HG03095 (cell line): Measurements from ENCODE around the gene LCE3A.
"Not testable (repeated sequence)": the region's sequence is repeated elsewhere in the genome, so short reads cannot be mapped to it uniquely, and the experiment has no call there.

Experiments used
- ATAC-seq: cut with Tn5 transposase; IDR thresholded peaks from one replicate; pipeline ENCODE4 v1.9.1; 2021; ENCODE audit warnings: moderate library complexity; ENCODE audit not compliant: unreplicated experiment

Gene LCE3A

DNA sequence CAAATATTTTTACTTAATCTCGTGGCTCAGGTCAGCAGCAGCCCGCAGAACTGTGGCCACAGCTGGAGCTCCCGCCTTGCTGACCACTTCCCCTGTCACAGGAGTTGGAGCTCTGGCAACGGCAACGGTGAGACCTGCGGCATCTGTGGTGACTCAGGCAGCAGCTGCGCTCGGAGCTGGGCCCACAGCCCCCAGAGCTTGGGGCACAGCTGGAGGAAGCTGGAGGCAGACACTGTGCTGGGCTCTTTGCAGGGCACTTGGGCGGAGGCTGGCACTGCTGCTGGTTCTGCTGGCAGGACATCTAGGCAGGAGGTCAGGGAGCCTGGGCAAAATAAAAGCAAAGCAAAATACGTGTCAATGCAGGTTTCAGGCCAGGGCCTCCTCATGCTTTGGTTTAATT, at the start of gene LCE3A:
LCE3A (minus strand) TSS at position 301 of the 400 bp plus-strand sequence; CDS start at position 301, 0 bp downstream.
- ATAC-seq, result no peak

DNA sequence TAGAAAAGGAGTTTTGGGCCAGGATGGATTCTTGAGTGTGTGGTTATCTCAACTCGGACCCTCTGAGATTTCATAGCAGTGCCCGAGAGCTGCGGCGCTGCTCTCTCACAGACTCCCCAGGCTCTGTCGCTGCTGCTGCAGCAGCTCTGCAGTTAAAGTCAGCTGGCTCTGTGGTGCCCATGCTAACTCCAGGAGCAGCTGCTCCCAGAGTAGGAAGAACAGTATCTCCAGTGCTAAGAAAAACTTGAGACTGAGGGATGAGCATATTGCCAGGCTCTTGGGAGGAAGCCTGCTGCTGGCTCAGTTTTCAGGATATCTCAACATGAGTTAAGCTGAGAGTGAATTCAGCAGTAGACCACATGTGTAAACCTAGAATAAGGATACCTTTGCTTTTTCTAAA, 44.7 kb upstream of the LCE3A start:
- no peak for ATAC-seq

- not testable (repeated sequence) for ATAC-seq
Measured at GRCh38 chr1:152666171-152666570, 43.3 kb upstream of the LCE3A start.

DNA sequence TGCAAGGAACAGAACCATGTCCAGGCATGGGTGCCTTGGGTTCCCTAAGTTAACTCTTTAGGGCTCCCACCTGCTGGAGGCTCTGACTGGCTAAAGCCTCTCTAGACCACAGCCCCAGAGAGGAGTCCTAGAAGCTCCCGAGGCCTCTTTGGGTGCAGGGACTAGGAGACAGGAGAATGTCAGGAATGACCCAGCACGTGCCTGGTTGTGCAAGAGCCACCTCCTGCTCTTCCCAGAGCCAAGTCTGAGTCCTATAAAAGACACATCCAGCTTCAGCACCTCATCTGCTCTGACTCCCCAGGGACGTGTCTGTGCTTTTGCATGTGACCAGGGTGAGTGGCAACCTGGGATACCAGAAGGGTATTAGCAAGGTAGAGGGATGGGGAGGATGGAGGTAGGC, 40.2 kb upstream of the LCE3A start, which contains the start of gene LCE2D:
LCE2D (plus strand) TSS at position 283 of the 400 bp plus-strand sequence. CDS start 726 bp downstream, outside the sequence.
- no peak for ATAC-seq

DNA sequence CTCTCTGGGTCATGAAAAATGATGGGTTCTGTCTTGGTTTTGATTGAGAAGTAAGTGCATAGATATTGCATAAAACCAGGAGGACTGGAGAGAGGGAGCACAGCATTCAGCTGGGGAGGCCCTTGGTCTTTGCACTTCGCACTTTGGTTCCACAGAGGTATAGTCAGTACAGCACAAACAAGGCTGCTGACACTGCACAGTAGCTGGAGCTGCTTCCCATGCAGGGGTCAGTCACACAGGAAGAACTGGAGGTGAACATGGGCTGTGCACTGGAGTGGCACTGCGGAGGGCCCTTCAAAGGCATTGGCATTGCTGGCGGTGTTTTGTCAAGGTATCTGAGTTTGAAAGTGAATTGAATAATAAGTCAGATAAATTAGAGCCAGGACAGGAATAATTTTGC, 35.7 kb upstream of the LCE3A start:
- ATAC-seq, result no peak

- ATAC-seq, result no peak
Measured at GRCh38 chr1:152657677-152658076, 34.8 kb upstream of the LCE3A start.

DNA sequence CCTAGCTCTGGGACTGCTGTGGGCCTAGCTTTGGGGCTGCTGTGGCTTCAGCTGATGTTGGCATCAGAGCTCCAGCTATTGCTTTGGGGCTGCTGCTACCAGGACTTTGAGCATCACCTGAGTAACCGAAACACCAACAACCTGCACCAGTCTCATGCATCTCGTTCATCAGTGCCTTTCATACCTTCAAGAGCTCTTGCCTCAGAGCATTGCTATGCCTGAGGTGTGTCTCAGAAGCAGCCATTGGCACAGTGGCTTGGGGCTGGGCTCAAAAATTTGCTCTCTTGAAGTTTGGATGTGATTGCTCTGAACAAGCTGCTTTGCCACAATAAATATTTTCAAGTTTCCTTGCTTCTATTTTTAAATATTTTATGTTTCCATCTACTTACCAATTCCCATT, 33.6 kb upstream of the LCE3A start:
- no peak for ATAC-seq

- ATAC-seq, result no peak
Measured at GRCh38 chr1:152654110-152654509, 31.2 kb upstream of the LCE3A start.

GRCh38 chr1:152646656-152647055, 23.8 kb upstream of the LCE3A start:
- ATAC-seq, result no peak

DNA sequence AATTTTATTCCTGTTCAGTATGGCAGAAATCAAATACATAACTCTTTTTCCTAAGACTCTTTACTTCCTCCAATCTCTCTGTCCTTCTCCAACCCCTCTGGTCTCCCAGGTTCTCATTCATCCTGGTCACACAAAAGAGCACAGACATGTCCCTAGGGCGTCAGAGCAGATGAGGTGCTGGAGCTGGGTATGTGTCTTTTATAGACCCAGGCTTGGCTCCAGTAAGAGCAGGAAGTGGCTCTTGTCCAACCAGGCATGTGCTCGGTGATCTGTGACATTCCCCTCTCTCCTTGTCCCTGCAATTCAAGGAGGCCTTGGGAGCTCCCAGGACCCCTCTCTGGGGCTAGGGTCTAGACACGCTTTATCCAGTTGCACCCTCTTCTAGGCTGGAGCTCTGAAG, 22.2 kb upstream of the LCE3A start:
- ATAC-seq, result no peak

GRCh38 chr1:152643945-152644344, 21.0 kb upstream of the LCE3A start:
- no peak for ATAC-seq

DNA sequence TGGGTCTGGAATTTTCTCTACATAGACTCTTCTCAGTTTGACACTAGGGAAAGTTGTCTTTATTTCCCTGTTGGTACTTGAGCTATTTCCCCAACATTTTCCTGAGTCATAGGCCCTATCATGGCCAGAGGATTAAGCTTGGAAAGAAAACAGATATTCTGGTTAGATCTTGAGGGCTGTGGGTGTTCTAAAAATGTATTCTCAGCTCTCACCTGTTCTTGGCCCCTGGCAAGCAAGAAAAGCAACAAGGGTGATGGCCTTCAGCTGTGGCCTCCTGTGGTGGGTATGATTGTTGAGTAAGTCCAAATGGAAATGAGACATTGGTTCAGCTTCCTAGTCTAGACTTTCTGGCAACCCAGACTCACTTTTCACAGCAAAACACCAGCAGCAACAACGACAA, 17.4 kb upstream of the LCE3A start:
- ATAC-seq, result no peak

- ATAC-seq, result no peak
Measured at GRCh38 chr1:152630596-152630995, 7.7 kb upstream of the LCE3A start.

DNA sequence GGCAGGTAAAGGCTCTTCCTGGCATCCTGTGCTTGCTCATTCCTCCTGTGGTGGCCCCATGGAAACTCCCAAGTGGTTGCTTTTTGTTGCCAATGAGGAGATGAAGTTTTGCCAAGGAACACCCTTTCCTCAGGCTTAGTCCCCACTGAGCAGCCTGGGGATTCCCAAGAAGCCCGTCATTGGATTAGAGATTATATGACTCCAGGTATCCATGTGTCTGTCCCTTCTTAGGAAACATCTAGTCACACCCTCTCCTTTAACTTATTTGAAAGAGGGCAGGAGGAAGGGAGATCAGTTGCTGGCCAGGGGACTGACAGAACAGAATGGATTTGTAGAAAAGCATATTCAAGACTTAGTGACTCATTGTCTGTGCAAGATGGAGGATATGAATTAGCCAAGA, 3.8 kb upstream of the LCE3A start:
- ATAC-seq, result no peak

- ATAC-seq, result no peak
Measured at GRCh38 chr1:152623203-152623844, 421 bp upstream of the LCE3A start.

DNA sequence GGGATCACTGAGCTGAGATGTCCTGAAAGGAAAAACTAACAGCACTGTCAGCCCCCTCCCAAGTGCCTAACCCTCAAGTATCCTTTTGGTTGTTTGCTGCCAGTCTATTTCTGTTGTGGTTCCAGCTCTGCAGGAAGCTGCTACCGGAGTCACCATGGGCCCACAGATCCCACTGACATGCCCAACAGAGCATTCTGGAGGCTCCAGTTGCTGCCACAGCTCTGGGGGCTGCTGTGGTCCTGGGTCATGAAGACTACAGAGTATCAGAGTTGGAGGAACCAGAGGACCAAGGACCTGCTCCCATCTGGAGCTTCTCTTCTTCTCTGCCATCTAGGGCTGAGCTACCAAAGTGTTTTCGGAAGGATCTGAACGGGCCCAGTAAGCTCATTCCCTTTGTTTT, 910 bp downstream of the LCE3A start:
- ATAC-seq, result no peak

- ATAC-seq, result no peak
Measured at GRCh38 chr1:152613511-152613910, 9.4 kb downstream of the LCE3A start, which contains the start of gene LCE3B. Gene LCE3B, plus strand, starts transcription at chr1:152613811. Its CDS starts 0 bp downstream, at chr1:152613811.

GRCh38 chr1:152599934-152600333, 23.0 kb downstream of the LCE3A start, which contains the start of gene LCE3C:
Gene LCE3C, plus strand, starts transcription at chr1:152600234. Its CDS starts 498 bp downstream, at chr1:152600732.
- no peak for ATAC-seq

DNA sequence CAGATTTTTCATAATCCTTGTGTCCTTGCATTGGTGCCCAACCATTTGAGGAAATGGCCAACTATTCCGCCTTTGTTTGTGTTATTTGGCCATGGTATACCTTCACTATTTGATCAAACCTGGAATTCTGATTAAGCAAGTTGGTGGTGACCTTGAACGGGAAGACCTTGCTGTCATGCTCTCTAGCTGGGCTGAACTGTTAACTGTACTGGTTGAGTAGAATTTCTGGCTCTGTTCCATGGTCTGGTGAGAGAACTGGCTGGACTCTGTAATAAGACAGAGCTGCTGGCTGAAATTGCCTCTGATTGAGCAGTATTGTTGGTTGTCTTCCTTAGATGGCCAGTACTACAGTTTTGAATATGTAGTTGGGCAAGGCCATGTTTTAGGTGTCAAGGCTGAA, 25.9 kb downstream of the LCE3A start:
- ATAC-seq, result no peak

GRCh38 chr1:152585586-152585985, 37.3 kb downstream of the LCE3A start:
- ATAC-seq, result no peak

DNA sequence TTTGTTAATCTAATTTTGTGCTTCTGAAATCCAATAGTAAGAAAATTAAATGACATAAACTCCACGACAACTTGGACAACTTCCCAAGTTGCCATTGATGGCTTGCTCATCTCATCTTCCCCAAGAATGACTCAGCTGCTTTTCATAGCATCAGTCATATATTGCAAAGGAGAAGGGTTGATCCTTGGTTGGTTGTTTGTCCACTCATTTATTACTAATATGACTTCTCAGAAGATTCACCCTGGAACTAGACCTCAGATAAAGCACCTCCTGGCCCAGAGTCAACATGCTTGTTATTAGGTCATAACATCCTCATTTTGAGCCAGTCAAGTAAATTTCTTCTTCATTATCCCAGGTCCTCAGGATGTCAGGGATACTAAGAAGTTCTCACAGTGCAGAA, 40.3 kb downstream of the LCE3A start:
- no peak for ATAC-seq

GRCh38 chr1:152580433-152580832, 42.5 kb downstream of the LCE3A start, which contains the start of gene LCE3D:
Gene LCE3D, minus strand, starts transcription at chr1:152580516. Its CDS starts 580 bp downstream, at chr1:152579936.
- no peak for ATAC-seq

- not testable (repeated sequence) for ATAC-seq
Measured at GRCh38 chr1:152579526-152579925, 43.4 kb downstream of the LCE3A start.
